Measurements from ENCODE around the gene PALLD.

DNA sequence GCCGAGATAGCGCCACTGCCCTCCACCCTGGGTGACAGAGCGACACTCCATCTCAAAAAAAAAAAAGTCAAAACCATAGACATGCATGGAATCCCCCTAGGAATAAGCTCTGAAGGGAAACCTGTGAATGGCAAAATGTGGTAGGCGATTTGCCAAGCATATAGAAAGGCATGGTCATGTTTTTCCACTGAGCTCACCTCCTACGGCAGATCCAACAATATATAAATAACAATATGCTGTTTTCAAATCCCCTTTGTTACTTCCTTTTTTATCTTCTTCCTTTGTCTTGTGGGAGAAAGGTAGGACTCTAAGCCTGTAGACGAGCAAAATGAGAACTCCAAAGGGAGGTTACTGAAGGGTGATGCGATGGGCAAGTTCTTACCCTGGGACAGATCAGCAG lies 219.0 kb downstream of the PALLD start:
- TF ChIP-seq POLR2AphosphoS5 (IDR thresholded peaks at IDR 0.05) = no peak
- TF ChIP-seq, protein P1, sequence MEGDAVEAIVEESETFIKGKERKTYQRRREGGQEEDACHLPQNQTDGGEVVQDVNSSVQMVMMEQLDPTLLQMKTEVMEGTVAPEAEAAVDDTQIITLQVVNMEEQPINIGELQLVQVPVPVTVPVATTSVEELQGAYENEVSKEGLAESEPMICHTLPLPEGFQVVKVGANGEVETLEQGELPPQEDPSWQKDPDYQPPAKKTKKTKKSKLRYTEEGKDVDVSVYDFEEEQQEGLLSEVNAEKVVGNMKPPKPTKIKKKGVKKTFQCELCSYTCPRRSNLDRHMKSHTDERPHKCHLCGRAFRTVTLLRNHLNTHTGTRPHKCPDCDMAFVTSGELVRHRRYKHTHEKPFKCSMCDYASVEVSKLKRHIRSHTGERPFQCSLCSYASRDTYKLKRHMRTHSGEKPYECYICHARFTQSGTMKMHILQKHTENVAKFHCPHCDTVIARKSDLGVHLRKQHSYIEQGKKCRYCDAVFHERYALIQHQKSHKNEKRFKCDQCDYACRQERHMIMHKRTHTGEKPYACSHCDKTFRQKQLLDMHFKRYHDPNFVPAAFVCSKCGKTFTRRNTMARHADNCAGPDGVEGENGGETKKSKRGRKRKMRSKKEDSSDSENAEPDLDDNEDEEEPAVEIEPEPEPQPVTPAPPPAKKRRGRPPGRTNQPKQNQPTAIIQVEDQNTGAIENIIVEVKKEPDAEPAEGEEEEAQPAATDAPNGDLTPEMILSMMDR (IDR thresholded peaks at IDR 0.05) = no peak

All from suprapubic skin (tissue), 3 donors.